Hepatocyte (in vitro differentiated cells): ENCODE measurements around the gene QRICH2.

Source experiments
- CTCF ChIP-seq: fragments of 200-600 bp; sonication (generic); IDR thresholded peaks from 2 replicates; pipeline ENCODE4 v1.5.1; 2016; ENCODE audit warnings: antibody characterized with exemption, mild to moderate bottlenecking; ENCODE audit not compliant: poor library complexity
- EZH2 ChIP-seq: fragments of 200-600 bp; sonication (generic); IDR thresholded peaks from 2 replicates; pipeline ENCODE4 v1.6.1; 2016; ENCODE audit warnings: antibody characterized with exemption, mild to moderate bottlenecking, borderline replicate concordance

GRCh38 chr17:76326306-76326705 is 18.2 kb upstream of the QRICH2 start:
- no peak for TF ChIP-seq CTCF
- TF ChIP-seq EZH2 = no peak
